ENCODE results near the gene OGFRL1.
"Not testable (repeated sequence)": the region's sequence is repeated elsewhere in the genome, so short reads cannot be mapped to it uniquely, and the experiment has no call there.

Gene OGFRL1

DNA sequence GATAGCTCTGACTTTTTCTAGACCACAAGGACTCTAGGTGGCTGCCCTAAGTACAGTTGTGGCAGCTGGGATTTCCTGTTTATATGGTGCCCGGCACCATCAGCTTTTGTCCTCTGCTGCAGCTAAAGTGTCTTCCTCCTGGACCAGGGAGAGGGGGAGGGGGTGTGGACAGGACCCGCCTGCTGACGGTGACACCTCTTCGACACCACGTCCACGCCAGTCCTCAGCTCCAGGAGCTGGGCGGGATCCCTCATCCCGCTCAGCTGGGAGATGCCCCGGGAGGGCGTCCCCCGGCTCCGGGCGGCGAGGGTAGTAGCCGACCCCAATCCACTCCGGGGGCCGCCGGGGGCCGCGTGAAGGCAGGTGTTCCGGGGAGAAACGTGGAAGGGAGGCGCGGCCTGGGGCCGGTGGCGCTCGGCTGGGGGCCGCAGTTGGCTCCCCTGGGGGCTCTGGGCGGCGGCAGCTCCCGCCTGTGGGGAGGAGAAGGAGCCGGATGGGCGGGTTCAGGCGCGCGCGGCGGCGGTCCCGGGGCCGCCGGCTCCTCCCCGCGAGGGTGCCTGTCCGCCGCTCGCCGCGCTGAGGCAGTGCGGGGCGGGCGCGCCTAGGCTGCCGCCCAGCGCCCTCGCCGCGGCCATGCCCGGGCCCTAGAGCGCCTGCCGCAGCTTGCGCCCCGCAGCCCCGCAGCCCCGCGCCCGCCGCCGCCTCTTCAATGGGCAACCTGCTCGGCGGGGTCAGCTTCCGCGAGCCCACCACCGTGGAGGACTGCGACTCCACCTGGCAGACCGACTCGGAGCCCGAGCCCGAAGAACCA is at the start of gene OGFRL1:
Gene OGFRL1 (plus strand): TSS at position 584 of the 811 bp plus-strand sequence. CDS start 126 bp downstream, at position 710.
- DNase-seq: peak in 49 of 51 donors; percentile 17 to 87 (median 61)

GRCh38 chr6:71239694-71240093 is 48.9 kb upstream of the OGFRL1 start:
- peak in 1 of 51 donors; percentile 19 for DNase-seq

DNA sequence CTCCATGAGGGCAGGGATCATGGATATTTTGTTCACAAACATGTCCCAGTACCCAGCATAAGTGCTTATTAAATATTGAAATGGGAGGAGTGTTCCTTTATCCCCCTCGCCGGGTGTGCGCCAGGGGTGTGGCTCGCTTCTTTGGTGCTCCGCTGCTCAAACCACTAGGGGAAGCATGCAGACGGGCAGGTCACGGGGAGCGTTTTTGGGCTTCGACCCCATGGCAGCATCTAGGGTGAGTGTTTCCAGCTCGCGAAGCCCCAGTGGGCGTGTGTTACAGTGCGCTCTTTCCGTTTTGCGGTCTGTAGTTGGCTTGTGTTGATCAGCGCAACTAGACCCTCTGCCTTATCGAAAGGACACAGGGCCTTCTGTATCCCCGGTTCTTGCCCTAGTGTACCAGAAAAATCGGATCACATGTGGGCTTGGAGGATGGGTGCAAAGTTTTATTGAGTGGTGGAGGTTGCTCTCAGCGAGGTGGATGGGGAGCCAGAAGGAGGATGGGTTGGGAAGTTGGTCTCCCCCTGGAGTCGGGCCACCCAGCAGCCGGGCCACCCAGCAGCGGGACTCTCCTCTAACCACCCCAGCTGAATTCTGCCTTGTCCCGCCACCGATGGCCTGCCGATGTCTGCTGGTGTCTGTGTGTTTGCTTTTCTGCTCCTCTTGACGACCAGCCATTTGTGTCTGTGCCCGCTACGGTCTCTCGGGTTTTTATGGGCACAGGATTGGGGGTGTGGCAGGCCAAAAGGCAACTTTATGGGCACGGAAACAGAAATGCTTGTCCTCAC is 43.2 kb upstream of the OGFRL1 start:
- DNase-seq: no peak

DNA sequence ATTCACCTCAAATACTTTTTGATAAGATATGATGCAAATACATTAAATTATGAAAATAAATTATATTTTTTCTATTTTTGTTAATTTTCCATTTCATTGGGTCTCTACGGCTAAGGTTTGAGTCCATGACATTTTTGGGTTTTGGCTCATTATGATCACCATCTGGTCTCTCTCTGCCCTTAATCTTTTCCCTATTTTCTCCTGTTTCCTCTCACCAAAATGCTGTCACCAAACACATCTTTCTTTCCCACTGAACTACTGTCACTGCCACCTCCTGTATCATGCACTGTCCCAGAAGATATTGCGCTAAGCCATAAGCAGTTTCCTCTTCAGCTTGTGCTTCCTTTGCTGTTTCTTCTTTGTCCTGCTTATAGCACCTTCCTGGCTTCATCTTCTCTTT is 42.0 kb upstream of the OGFRL1 start:
- no peak for DNase-seq

GRCh38 chr6:71248306-71248765 is 40.3 kb upstream of the OGFRL1 start:
- DNase-seq: no peak

DNA sequence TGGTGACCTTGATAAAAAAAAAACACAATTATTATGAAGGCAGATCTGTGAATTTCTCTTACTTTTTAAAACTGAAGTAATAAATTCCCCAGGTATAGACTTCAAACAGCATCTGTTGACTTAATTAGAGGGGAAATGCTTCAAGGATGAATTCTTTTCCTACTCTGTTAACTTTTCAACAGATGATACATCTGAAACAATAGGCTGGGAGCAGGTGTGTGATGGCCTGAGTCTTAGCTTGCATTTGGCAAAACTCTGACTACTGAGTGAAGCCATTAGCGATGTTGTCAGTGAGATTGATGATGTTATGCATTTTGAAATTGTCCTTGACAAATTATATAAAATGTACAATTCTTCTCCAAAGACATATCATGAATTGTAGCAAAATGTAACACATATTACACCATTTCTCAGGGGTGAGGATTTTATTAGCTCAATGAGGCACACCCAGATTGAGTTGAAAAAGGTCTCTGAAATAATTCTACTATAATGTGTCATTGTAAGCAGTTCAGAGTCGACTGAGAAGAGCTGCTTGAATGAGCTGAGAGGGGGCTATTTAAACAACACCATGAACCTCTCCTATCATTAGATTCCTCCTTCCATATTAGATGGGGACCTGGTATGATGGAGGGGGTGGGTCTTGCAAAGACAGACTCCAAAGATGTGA is 39.6 kb upstream of the OGFRL1 start:
- no peak for DNase-seq

DNA sequence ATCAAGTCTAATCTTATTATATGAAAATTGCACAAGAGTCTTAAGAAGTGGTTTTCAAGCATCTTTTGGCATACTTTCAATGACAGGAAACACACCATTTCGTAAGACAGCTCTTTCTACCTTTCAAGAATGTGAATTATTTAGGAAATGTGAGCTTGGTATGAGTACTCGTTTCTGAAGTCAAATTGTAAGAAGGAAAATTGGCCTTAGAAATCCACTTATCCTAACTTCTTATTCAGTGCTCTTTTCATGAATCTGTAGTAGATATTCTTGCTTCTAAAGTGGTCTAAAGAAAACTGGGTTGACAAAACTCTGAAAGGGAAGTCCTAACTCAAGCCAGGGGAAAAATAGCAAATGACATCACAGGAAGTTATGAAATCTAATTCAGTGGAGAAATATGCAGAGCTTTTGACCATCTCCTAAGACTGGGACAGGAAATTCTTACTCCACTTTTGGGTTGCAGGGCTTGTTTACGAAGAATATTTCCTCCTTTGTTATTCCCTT is 38.5 kb upstream of the OGFRL1 start:
- peak in 1 of 51 donors; percentile 28 for DNase-seq

DNA sequence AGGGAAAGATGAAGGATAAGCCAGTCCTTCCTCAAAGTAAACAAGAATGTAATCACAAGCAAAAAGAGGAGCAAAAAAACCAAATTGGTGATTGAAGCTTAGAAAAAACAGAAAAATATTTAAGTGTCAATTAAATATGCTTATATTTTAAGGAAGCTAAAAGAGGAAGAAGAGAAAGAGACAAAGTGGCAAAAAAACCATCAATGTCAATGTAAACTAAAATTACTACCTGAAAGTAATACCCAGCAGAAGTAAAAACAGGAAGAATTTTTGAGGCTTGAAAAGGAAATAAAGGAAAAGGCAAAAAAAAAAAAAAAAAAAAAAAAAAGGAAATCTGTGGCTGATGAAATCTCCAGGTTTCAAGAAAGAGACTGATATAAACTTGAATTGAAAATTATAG is 36.2 kb upstream of the OGFRL1 start:
- DNase-seq: no peak

GRCh38 chr6:71252960-71253359 is 35.7 kb upstream of the OGFRL1 start:
- no peak for DNase-seq

DNA sequence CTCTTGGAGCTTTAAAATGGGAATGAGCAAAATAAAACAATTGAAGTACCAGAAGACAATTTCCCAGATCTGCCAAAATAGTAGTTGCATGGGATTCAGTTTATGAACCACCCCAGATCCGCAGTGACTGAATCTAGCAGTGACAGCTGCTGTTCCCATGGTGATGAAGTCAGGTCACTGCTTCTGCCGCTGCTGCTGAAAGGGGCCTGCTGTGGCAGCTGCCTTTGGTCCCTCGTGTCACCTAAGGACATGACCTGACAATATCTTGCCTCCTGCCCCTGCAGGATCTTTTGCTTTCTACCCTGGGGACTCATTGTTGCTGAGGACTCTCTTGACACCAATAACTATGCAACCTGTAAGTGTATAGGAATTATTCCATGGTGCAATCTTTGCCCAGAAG is 34.3 kb upstream of the OGFRL1 start:
- DNase-seq: peak in 9 of 51 donors; percentile 3 to 42 (median 23)

- DNase-seq: no peak
These were observed 30.3 kb upstream of the OGFRL1 start for GRCh38 chr6:71258078-71258866.

DNA sequence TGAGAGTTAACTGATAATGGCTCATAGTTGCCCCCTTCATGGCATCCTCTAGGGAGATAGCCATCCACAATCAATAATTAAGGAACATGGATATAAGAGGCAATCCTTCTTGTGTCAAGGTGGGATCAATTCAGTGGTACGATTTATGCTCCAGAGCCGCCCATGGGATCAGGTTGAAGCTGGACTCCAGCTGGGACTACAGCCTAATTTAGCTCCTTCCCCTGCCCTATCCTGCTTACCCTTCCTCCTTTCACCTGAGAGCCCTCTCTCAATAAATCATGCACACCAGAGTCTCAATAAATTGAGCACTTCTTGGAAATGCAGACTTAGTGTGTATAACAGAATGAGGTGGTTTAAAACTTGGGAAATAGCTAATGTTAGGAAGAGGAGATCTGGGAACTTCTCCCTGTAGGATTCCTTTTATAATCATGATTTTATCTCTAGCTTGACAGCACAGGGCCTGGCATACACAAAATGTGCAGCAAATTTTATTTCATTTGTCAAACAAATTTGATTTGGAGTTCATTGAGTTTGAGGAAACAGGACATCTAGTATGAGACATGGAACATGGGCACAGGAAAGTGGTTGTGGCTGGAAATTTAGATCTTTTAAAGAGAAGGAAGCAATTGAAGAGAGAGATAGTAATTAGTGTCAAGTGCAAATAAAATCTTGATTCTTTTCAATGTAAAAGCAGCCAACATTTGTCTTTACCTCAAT is 28.6 kb upstream of the OGFRL1 start:
- DNase-seq: no peak

GRCh38 chr6:71262914-71263313 is 25.7 kb upstream of the OGFRL1 start:
- DNase-seq: peak in 1 of 51 donors; percentile 16

GRCh38 chr6:71266392-71266791 is 22.2 kb upstream of the OGFRL1 start:
- DNase-seq: not testable (repeated sequence)

DNA sequence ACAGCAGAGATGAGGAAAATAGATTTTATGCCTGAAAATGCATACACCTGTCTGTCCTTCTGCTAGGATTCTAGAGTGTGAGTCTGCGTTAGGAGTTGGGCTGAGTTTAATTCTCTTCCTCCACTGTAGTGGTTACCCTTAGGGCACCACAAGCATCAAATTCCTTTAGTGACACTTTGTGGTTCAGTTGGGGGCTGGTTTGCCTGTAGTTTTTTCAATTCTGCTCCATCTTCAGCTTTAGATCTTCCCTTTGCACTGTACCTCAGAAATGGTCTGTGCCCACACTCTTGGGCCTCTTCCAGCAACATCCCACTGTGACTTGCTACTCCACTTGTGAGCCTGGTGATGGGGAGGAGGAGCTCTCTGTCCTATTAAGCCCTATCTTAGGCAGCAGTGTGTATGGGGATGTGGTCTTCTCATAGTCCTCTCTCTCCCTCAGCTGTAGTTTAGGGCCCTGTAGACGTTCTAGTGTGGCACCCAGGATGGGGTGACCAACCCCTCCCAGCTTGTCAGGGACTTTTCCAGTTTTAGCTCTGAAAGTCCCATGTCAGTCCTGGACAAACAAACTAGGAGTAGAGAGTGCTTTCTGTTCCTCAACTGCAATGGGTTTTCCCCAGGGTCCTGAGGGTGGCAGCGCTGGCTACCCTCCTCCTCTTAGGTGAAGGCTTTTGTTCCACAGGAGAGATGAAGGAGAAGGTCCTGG is 19.7 kb upstream of the OGFRL1 start:
- DNase-seq: no peak

- no peak for DNase-seq
These were observed 10.5 kb upstream of the OGFRL1 start for GRCh38 chr6:71277926-71278600.

DNA sequence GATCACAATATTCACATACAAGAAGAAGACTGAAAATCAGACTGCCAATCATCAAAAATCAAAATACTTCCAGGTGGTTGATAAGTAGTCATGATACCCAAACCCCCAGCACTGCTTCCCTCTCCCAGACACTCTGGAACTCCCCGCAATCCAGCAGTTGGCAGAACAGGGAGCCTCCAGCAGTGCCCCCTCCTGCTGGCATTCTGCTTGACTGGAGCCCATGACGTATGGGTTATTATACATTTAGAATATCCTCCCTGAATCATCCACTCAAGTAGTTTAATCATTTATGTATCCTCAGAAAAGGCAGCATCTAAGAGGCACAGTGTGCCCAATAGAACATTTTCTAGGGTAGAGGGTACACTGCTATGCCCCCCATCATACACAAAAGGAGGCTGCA is 9.3 kb upstream of the OGFRL1 start:
- DNase-seq: no peak

GRCh38 chr6:71279740-71280139 is 8.9 kb upstream of the OGFRL1 start:
- no peak for DNase-seq

- no peak for DNase-seq
These were observed 7.9 kb upstream of the OGFRL1 start for GRCh38 chr6:71280701-71281100.

All from hypothalamus (tissue), 51 donors.